UCSD-AML1 (cell line): ENCODE results near the gene SCN5A.

ENCODE experiments used
- DNase-seq: peaks from one replicate; lab custom pipeline; 2025; ENCODE audit not compliant: unreplicated experiment; lab: John Stamatoyannopoulos, UW

SCN5A gene

GRCh38 chr3:38603731-38604131 is 45.8 kb downstream of the SCN5A start:
- no peak for DNase-seq

GRCh38 chr3:38602576-38603250 is 46.8 kb downstream of the SCN5A start:
- no peak for DNase-seq

GRCh38 chr3:38601956-38602550 is 47.4 kb downstream of the SCN5A start:
- no peak for DNase-seq

- no peak for DNase-seq
These were observed 48.9 kb downstream of the SCN5A start for GRCh38 chr3:38600551-38600950.

GRCh38 chr3:38599886-38600285 is 49.6 kb downstream of the SCN5A start:
- no peak for DNase-seq

GRCh38 chr3:38598791-38599190 is 50.7 kb downstream of the SCN5A start:
- DNase-seq, result no peak

GRCh38 chr3:38597502-38598060 is 51.9 kb downstream of the SCN5A start:
- DNase-seq, result no peak

GRCh38 chr3:38595393-38595792 is 54.1 kb downstream of the SCN5A start:
- DNase-seq, result no peak

GRCh38 chr3:38590521-38590920 is 59.0 kb downstream of the SCN5A start:
- DNase-seq, result no peak

- no peak for DNase-seq
These were observed 60.2 kb downstream of the SCN5A start for GRCh38 chr3:38588995-38589937.

- DNase-seq, result no peak
These were observed 61.0 kb downstream of the SCN5A start for GRCh38 chr3:38588371-38588971.

- no peak for DNase-seq
These were observed 61.8 kb downstream of the SCN5A start for GRCh38 chr3:38587548-38588131.

GRCh38 chr3:38586546-38587520 is 62.7 kb downstream of the SCN5A start:
- no peak for DNase-seq

- no peak for DNase-seq
These were observed 63.6 kb downstream of the SCN5A start for GRCh38 chr3:38585791-38586420.

GRCh38 chr3:38583688-38584087 is 65.8 kb downstream of the SCN5A start:
- DNase-seq, result no peak

- DNase-seq, result no peak
These were observed 66.4 kb downstream of the SCN5A start for GRCh38 chr3:38582941-38583645.

GRCh38 chr3:38582316-38582715 is 67.2 kb downstream of the SCN5A start:
- no peak for DNase-seq

- DNase-seq, result no peak
These were observed 67.7 kb downstream of the SCN5A start for GRCh38 chr3:38581774-38582173.
